Astrocyte (in vitro differentiated cells and primary cell): ENCODE measurements around the gene UBXN4.

Experiments
- EZH2 ChIP-seq: IDR thresholded peaks from 2 replicates; pipeline ENCODE4 v1.6.1; 2012; ENCODE audit warnings: mild to moderate bottlenecking, low read length, inconsistent platforms; ENCODE audit not compliant: insufficient read depth
- TF ChIP-seq, protein P1 (sequence below): IDR thresholded peaks from 2 replicates; pipeline ENCODE4 v1.5.1; 2011; ENCODE audit warnings: low read depth, mild to moderate bottlenecking, inconsistent platforms, low read length, moderate library complexity; ENCODE audit not compliant: insufficient read depth

DNA sequence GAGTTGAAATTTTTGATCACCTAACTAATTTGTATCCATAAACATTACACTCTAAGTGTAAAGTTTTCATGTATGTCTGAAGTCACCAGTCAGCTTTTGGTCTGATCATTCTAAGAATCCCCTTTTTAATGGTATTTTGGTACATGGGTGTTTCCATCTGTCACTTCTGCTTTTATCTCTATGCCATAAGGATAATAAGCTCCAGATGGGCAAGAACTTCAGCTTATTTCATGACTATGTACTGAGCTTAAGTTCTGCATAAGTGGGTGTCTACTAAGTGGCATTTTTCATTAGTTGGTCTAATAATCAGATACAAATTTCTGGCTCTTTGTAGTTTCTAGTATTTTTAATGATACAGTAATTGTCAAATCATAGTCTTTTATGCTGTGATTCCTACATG, 20.4 kb downstream of the UBXN4 start:
- no peak for TF ChIP-seq EZH2
- TF ChIP-seq, protein P1, sequence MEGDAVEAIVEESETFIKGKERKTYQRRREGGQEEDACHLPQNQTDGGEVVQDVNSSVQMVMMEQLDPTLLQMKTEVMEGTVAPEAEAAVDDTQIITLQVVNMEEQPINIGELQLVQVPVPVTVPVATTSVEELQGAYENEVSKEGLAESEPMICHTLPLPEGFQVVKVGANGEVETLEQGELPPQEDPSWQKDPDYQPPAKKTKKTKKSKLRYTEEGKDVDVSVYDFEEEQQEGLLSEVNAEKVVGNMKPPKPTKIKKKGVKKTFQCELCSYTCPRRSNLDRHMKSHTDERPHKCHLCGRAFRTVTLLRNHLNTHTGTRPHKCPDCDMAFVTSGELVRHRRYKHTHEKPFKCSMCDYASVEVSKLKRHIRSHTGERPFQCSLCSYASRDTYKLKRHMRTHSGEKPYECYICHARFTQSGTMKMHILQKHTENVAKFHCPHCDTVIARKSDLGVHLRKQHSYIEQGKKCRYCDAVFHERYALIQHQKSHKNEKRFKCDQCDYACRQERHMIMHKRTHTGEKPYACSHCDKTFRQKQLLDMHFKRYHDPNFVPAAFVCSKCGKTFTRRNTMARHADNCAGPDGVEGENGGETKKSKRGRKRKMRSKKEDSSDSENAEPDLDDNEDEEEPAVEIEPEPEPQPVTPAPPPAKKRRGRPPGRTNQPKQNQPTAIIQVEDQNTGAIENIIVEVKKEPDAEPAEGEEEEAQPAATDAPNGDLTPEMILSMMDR: no peak
